GF-D8 (cell line): ENCODE data around the gene SLC8A3.
"Not testable (repeated sequence)": the region's sequence is repeated elsewhere in the genome, so short reads cannot be mapped to it uniquely, and the experiment has no call there.

Source experiments
- DNase-seq: peaks from one replicate; lab custom pipeline; 2025; lab: John Stamatoyannopoulos, UW

Gene SLC8A3, protein sequence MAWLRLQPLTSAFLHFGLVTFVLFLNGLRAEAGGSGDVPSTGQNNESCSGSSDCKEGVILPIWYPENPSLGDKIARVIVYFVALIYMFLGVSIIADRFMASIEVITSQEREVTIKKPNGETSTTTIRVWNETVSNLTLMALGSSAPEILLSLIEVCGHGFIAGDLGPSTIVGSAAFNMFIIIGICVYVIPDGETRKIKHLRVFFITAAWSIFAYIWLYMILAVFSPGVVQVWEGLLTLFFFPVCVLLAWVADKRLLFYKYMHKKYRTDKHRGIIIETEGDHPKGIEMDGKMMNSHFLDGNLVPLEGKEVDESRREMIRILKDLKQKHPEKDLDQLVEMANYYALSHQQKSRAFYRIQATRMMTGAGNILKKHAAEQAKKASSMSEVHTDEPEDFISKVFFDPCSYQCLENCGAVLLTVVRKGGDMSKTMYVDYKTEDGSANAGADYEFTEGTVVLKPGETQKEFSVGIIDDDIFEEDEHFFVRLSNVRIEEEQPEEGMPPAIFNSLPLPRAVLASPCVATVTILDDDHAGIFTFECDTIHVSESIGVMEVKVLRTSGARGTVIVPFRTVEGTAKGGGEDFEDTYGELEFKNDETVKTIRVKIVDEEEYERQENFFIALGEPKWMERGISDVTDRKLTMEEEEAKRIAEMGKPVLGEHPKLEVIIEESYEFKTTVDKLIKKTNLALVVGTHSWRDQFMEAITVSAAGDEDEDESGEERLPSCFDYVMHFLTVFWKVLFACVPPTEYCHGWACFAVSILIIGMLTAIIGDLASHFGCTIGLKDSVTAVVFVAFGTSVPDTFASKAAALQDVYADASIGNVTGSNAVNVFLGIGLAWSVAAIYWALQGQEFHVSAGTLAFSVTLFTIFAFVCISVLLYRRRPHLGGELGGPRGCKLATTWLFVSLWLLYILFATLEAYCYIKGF

DNA sequence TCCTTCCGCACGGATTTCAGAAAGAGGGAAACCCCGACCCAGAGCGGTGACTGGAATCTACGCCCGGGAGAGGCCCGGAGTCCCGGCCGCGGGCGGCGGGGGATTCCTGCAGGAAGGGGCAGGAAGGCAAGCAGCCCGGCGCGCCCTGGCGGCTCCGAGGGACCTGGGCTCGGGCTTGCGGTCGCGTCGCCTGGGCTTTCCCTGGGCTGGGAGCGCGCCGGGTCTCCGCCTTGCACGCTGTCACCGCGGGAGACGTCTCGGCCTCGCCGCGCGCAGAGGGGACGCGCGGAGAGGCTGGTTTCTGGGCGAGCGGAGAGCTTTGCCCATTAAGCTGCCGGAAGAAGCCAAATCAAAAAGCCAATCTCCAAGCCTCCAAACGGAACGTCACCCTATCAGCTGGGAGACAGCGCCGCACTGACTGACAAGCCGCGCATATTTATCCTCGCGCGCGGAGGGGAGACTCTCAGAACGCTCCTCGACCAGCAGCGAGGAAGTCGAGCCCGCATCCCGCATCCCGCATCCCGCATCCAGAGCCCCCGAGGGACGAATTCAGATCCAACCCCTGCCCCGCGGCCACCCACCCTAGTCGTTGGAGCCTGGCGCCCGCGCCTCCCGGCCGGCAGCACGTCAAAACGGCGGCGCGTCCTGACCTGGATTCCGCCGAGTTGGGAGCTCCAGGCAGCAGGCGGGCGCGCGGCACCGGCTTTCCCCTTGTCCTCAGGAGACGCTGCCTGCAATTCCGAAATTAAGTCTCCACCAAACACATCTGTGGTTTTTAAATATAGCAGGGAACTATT is at the start of gene SLC8A3:
TSS of gene SLC8A3 (minus strand) at position 293 of the 797 bp plus-strand sequence. CDS start 20,529 bp downstream, outside the sequence.
- DNase-seq, result no peak

DNA sequence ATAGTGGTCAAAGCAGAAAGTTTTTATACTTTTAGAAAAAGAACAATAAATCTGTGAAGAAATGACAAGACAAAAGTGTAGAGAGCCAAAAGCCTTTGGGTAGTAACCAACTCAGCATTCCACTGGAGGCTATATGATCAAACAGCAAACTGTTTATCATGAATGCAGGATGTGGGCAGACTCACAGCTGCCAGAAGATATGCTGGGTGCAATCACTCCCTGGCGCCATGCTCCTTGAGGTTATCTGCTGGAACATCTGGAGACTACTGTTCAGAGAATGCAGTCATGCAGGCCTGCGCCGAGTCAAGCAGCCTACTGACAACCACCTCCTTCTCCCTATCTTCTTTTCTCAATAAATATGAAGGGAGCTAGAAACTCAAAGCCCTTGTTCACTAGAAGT is 49.0 kb upstream of the SLC8A3 start:
- DNase-seq, result no peak

DNA sequence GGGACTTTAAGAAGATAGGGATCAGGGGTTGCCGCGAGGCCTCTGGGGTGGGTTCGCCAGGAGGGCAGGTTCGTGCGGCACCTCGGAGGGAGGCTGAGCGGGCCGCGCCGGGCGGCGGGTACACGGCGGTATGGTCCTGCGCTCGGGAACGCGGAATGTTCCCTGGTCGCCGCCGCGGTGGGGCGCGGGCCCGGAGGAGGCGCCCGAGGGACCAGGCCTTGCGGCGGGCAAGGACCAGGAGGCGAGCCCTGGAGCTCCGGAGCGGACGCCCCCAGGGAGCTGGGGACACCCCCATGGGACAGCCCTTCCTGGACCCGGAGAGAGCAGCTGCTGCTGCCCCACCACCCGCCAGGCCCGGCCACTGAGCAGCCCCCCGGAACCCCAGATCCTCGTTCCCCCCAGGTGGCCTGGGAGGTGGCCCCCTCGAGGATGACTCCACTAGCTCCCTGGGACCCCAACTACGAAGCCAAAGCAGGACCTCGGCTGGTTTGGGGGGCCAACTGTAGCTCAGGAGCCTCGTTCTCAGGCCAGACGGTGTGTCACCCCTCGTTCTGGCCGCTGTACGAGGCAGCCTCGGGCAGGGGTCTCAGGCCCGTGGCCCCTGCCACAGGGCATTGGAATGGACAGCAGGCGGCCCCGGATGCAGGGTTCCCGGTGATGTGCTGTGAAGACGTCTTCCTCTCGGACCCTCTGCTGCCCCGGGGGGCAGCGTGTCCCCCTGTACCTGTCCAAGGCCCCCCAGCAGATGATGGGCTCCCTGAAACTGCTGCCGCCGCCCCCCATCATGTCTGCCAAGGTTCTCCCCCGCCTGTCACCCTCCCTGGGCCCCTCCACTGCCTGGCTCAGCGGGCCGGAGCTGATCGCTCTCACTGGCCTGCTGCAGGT is 45.6 kb upstream of the SLC8A3 start:
- DNase-seq, result no peak

DNA sequence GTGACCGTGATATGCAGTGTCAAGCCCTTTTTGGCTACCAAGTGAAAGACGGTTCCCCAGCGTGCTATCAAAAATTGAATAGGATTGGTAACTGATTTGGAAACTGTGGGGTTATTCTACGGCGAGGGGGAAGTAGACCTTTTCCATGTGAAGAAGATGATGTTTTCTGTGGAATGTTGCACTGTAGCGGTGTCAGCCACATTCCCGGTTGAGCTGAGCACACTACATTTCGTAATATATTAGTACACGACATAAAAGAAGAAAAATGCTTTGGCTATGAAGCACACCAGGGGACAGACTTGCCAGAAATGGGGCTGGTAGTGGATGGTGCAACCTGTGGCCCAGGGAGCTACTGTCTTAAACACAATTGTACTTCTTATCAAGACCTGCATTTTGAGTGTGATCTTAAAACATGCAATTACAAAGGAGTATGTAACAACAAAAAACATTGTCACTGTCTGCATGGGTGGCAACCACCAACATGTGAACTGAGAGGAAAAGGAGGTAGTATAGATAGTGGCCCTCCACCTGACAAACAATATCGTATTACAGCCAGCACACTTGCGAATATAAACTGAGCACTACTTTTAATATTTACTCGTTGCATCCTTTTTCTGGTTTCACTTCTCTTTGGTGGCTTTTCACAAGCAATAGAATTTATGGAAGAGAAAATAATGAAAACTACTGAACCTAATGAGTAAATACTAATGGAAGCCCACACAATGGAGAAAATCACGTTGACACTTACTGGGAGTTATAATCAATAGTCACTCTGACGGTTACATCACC is 43.2 kb upstream of the SLC8A3 start:
- DNase-seq, result not testable (repeated sequence)

DNA sequence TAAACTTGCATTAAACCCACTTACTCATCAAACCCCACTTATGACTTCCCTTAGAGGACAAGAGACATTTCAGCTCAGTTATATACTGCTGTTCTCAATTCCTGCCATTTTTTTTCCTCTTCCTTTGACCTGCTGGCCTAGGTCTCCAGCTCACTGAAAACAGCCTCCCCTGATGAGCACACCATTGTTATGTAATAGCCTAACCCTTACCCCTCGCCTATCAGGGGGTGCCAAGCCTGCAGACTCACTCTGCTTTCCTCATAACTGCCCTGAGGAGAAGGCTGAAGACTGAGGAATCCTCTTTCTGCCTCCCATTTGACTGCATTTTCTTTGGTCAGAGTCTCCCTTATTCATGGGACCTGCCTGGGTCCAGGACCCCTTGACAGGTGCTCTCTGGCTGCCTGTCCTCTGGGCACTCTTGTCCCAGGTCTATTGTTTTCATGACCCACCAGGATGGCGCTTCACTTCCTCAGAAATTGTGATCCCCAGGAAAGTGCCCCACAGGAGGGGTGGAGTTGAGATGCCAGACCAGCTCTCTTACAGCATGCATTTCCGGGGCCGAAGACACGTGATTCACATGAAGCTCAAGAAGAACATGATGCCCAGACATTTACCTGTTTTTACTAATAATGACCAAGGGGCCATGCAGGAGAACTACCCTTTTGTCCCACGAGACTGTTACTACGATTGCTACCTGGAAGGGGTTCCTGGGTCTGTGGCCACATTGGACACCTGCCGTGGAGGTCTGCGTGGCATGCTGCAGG is 41.3 kb upstream of the SLC8A3 start:
- DNase-seq, result not testable (repeated sequence)

DNA sequence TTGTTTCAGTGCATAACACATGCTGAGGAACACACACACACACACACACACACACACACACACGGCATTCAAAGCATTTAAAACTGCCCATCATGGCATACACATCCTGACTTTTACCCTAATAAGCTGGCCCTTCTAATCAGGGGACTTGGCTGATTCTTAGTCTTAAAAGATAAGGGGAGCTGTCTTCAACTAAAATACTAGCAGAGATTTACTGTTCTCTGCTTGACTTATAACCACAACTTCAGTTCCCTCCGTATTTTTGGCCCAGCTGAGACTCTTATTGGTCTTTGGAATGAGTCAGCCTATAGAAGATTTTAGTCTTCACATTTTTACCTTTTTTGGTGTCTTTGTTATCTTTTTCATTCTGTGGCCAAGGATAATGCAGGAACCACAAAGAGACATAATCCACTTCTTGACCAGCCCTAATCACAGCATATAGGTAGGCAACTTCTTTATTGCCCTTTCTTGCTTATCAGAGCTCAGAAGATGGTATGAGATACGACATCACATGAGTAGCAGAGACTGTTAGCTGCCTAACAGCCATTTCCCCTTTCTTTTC is 25.1 kb upstream of the SLC8A3 start:
- DNase-seq, result no peak

DNA sequence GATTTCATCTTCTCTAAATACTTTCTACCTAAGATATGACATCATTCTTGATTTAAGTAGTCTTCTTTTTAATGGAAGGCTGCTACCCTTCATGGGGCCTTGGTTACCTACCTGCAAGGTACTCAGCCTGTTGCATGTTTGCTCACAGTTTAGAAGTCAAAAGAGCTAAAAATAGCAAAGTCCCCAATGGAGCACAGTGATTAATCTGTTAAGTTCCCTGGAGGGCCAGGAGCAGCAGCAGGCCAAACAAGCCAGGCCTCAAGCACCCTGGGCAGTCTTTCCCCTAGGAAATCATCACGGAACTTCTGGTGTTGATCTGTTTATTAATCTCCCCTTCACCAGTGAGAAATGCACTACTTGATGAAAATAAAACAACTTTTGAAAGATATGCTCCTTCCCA is 24.0 kb upstream of the SLC8A3 start:
- no peak for DNase-seq

DNA sequence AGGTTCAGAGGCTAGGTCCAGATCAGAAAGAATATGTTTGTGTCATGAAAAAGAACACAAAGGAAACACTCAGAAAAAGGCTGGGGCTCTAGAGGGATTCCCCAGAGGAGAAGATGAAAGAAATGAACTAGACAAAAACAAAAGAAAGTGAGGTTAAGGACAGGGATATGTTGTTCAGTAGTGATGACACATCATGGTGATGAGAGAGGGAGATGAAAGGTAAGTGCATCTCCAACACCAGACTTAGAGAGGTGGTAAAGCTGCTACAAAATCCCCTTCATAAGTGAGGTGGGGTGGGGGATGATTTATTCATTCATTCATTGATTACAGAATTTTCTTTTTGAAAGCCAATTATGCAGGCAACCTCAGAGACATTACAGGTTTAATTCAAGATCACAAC is 19.6 kb upstream of the SLC8A3 start:
- no peak for DNase-seq

DNA sequence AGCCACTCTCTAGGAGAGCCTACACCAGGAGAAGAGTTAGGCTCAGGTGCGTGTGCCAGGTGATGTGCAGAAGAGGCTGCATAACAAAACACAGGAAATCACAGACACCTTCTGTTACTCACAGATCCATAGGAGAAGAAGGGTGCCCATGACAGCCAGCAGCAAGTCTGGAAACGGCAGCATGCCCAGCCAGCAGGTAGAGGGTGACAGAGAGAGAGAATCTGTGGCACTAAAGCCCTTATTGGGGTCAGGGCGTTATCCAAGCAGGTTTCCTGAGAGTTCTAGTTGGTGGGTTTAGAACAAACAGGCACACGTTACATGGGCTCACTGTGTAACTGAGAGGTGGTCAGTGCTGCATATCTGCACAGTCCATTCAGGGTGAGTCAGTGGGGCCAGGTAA is 14.9 kb upstream of the SLC8A3 start:
- DNase-seq, result no peak

DNA sequence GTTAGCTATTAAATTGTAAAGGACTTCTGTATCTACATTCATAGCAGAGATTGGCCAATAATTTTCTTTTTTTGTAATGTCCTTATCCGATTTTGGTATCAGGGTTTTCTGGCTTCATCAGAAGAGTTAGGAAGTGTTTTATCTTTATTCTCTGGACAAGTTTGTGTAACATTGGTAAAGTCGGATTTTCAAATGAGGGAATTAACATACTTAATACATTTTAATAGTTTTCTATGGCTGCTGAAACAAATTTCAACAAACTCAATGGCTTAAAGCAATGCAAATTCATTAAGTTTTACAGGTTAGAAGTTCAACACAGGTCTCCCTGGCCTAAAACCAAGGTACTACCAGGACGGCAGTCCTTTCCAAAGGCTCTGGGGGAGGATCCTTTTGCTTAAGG is 13.2 kb upstream of the SLC8A3 start:
- no peak for DNase-seq

DNA sequence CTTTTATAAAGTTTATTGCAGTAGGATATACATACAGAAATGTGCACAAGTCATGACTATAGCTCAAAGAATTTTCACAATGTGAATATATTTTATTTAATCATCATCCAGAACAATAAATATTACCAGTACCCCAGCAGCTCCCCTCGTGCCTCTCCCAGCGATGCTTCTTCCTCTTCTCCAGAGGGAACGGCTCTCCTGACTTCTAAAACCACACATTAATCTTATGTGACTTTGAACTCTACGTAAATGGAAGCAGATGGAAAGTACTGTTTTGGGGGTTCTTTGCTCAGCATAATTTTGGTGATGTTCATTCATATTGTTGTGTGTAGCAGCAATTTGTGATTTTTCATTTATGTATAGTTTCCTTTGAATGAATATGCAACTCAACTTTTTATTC is 4.6 kb upstream of the SLC8A3 start:
- no peak for DNase-seq

DNA sequence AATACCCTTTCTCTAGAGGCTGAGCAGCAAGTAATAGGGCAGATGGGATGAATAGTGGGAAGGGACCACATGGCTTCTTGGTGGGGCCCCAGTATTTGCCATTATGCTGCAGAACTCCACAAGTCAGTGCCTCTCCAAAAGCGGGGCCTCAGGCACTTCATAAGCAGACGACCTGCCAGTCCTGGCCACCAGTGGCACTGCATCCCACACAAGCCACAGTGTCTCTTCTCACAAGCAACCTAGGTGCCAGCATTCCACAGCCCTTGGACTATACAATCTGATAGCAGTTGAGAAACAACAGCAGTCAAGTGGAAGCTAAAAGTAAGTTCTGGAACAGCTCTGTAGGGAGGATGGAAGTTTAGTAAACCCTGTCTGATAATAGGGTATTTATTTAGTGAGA is 4.2 kb upstream of the SLC8A3 start:
- DNase-seq, result no peak

DNA sequence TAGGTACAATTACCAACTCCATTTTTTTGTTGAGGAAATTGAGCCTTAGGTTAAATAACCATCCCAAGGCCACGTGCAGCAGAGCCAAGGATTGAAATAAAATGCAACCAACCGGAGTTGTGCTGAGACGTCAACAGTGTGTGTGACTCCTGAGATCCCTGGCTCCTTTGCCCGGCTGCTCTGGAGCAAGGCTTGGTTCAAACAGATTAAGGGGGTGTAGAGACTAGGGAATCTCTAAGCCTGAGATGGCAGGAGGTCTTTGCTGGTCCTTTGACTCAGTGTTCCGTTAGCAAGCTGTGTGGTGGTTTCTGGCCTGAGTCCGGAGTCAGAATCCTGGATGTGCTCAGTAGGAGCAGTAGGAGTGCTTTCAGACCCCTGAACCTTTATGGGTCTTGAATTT is 1.4 kb upstream of the SLC8A3 start:
- DNase-seq, result no peak

DNA sequence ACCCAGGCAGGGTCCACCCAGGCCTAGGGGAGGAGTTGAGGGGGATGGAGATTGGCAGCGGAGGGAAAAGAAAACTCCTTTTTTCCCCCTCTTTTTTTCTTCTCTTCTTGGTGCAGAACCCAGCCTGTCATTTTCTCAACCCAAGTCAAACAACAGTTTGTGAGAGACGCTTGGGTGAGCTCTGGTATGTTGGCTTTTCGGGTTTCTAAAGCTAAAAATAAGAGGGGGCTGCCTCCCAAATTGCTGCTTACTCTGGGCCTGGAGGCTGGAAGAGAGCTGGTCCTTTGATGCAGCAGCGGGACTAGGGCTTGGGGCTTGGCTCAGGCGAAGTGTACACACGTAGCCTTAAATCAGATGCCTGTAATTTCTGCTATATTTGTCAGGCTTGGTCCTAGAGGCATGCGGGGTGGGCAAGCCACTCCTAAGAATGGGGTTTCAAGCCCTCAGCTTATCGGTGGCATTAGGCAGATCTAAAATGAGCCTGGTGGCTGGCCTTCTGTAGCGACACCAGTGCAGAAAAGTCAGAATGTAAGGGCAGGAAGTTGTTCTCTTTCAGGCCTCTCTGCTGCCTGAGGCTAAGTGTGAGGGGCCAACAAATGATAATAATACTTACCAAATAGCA is 816 bp upstream of the SLC8A3 start:
- no peak for DNase-seq

DNA sequence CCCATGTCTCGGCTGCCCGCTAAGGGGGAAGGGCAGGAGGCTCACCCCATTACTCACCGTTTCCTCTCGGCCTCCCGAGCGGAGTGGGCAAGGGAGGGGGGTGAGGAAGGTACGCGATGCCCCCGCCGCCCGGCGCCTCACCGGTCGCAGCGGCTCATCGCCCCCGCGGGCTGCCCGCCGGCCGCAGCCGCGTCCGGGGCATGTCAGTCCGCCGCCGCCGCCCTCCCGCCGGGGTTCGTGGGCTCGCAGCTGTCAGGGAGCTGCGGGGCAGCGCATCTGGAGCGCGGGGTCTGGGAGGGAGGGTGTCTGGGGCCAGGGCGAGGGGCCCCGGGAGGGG is 461 bp downstream of the SLC8A3 start:
- no peak for DNase-seq

DNA sequence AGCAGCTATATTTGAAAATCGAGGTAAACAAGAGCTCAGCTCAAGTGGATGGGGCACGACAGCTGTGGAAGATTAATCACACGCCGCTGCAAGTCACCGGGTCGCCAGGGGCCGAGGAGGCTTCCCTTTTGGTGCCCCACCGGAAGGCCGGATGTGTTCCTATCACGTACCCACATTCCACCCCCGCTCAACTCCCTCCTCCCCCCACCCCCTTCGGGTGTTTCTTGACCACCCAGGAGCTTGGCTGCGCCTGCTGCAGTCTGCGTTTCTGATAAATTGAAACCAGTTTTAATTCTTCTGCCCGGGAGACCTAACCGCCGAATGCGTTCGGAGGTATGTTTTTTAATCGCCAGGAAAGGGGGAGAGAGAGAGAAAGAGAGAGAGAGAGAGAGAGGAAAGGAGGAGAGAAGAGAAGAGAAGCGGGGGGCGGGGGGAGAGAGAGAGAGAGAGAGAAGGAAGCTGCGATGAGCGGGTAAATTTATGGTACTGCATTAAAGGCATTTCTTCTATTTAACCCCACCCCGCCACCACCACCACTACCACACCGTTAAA is 1.8 kb downstream of the SLC8A3 start:
- DNase-seq, result no peak

DNA sequence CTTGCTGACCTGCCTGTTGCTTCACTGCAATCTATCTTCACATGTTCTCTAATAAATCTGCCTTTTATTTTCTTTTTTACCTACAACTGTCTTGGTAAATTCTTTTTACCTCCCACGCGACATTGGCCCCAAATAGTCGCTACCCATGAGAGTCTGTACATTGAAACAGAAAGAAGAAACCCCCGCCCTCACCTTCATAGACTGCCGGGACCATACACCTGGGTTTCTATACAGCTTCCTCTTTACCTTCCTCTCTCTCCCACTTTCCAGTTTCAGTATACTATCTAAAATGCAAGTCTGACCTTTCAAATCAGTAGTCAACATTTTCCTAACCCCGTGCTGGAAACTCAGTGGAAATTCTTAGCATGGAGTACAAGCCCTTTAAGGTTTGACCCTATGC is 4.8 kb downstream of the SLC8A3 start:
- DNase-seq, result no peak

DNA sequence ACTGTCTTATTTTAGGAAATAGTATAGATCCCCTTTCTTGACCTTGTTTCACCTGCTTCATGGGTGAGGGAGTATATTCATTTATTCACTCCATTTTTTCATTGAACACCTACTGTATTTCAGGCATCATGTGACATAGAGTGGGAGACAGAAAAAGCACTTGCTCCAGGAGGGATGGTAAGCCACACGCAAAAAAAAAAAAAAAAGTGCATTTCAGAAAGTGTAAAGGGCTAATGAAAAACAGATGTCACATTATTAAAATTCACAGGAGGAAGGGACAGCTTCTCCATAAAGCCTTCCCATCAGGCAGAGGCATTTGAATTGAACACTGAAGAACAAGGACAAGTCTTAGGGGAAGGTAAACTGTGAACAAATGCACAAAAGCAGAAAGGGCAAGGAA is 7.5 kb downstream of the SLC8A3 start:
- DNase-seq, result no peak

DNA sequence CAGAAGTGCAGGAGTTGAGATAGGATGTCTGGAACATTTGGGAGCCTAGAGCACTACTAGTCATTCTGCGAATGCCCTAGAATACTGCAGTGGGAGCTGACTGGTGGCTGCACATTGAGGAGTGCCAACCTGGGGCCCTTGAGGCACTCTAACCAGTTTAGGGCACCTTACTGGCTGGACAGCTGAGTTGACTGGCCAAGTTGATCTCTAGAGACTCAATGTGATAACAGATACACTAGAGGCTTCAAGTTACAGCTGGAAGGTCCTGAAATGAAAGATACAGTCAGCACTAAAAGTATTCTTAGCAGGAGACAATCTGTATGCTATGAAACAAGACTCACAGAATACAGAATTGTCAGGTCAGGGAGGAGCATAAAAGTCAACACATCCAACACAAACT is 8.0 kb downstream of the SLC8A3 start:
- DNase-seq, result no peak
